ENCODE results near the gene CUBN. TPM values are rescaled to one million over a fixed set of nuclear protein-coding genes. Genes with fewer than 3 reads are reported as not detected.
"Not testable (repeated sequence)": the region's sequence is repeated elsewhere in the genome, so short reads cannot be mapped to it uniquely, and the experiment has no call there.

Gene CUBN
- total RNA-seq, 1 donor from 2014 or later: 1.4 TPM

DNA sequence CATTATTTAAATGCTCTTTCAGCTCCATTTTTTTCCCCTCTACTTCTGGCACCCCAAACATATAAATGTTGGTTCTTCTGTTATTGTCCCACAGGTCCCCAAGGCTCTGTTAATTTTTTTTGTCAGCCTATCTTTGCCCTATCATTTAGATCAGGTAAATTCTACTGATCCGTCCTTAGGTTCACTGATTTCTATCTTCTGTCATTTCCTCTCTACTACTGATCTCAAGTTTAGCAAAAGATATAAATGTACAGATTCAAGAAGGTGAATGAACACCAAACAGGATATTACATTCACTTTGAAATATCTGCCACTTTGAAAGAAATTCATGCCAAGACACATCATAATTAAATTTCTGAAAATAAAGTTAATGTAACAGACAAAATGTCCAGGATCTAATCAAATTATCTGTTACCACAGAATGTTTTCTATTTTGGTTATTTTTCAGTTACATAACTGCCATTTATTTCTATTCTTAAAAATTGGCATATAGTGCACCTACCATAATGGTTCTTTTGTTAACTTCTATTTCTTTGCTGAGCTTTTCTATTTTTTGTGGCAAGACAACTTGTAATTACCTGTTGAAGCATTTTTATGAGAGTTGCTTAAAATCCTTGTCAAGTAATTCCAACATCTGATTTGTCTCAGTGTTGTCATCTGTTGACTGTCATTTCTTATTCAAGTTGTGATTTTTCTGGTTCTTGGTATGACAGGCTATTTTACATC, 12.1 kb upstream of the CUBN start:
- no peak for DNase-seq (ENCODE audit: low spot score)

- no peak for DNase-seq (ENCODE audit: low spot score)
Measured at GRCh38 chr10:17140386-17140761, 10.8 kb upstream of the CUBN start.

DNA sequence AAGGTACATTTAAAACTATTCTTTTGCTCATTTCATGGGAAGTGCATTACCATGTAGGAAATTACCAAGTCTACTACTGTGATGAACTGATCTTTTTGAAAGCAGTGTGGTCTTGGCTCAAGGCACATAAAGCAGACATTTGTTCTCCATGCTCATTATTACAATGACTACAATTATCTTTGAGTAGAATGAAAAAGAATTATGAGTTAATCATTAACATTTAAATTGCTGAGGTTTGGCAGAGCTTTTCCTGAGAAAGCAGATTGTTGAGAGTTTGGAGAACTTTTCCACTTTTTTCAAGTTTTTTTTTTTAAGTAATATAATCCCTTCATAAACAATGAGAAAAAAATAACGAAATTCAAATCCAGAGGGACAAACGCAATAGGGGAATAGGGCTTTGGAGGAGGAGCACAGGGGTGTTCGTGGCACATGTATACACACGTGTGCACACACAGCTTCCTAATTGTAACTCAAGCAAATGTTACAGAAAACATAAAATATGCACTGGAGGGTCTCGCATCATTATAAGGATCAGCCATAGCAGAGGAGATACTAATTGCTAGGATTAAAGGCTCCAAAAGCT, 8.9 kb upstream of the CUBN start:
- DNase-seq (ENCODE audit: low spot score): no peak

- DNase-seq (ENCODE audit: low spot score): no peak
Measured at GRCh38 chr10:17134737-17135260, 5.2 kb upstream of the CUBN start.

DNA sequence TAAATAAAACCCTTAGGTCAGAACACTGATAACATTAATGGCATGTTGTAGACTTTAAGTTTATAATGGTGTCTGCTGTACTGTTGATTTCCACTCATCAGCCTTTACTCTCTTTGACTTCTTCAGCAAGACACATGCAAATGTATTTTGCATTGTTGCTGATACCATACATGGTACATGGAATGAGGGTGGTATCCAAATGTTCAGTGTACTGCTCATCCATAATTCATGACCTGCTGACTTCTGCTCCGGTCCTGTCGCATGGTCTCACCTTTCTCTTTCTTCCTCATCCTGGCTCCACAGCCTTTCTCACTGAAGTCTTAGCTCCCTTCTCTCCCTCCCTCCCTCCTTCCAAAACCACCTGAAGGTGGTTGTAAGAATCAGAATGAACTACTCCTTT, 4.7 kb upstream of the CUBN start:
- no peak for DNase-seq (ENCODE audit: low spot score)

GRCh38 chr10:17128261-17128660, 1.4 kb downstream of the CUBN start:
- DNase-seq (ENCODE audit: low spot score): no peak

GRCh38 chr10:17126327-17126726, 3.3 kb downstream of the CUBN start:
- no peak for DNase-seq (ENCODE audit: low spot score)

GRCh38 chr10:17125206-17125893, 4.3 kb downstream of the CUBN start:
- no peak for DNase-seq (ENCODE audit: low spot score)

DNA sequence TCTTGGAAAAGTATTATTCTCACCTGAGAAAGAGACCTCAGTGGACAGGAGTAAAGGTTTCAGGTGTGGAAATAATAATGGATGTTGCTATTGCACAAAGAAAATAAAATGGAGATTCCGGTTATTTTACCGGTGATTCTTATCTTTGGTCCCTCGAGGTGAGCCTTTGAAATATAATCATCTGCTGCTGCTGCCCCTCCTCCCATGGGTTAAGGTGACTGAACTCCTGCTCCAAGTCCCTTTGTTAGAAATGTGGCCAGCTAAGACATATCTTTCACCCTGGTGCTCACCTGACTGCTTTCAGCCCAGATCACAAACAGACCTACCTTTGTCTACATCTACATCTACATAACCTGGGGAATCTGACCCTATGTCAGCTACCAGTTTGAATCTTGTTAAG, 5.7 kb downstream of the CUBN start:
- DNase-seq (ENCODE audit: low spot score): no peak

DNA sequence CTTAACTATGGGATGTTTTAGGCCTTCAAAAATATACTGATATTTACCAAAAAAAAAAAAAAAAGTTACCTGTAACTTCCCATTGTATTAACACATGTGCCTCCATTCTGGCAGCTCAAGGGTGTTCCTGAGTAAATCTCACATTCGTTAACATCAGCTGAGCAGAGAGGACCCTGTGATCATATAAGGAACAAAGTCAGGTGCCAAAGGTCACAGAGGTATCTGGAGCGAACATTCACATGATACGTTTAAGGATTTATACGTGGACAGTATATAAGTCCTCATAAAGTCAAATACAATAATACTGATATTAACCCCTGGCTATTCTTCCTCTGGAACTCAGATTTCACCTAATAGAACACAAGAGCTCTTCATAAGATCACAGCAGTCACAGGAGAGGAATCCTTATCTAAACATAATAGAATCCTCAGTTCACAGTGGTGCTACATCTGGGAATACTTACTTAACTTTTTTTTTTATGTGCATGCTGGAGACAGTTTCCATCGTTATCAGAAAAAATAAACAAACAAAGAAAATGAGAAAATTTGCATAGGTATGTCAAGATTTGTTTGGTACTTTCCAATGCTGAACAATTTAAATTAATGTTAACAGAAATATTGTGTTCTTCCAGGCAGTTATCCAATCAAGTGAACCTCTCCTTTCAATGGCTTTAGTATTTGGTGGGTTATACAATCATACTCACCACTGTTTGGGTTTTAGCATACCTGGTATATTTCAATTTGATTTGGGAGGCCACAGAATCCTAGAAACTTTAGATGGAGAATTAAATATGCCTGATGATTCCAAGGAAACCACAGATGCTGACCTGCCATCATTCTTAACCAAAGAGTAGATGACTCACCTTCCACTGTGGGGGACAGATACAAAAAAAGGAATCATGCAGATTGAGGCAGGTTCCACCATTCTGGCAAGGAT, 6.6 kb downstream of the CUBN start:
- no peak for DNase-seq (ENCODE audit: low spot score)

- DNase-seq (ENCODE audit: low spot score): no peak
Measured at GRCh38 chr10:17122052-17122451, 7.6 kb downstream of the CUBN start.

GRCh38 chr10:17120694-17121093, 8.9 kb downstream of the CUBN start:
- DNase-seq (ENCODE audit: low spot score): no peak

- no peak for DNase-seq (ENCODE audit: low spot score)
Measured at GRCh38 chr10:17119845-17120244, 9.8 kb downstream of the CUBN start.

DNA sequence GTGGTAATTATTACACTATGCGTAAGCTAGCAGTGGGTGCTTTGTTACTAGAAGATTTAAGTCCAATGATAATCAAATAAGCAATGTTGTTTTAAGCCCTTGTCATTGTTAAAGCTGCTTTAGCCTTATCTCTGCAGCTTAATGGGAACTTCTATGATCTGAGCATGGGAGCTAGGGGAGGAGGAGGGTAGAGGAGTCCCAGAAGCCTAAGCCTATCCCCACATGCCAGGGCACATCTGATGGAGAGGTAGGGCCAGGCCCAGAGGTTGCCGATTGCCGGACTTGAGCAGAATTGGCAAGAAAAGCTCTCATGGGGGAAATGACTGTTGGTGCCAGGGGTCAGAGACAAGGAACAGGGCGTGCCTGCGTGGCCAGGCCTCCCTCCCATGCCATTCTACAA, 13.4 kb downstream of the CUBN start:
- no peak for DNase-seq (ENCODE audit: low spot score)

GRCh38 chr10:17115683-17116082, 13.9 kb downstream of the CUBN start:
- DNase-seq (ENCODE audit: low spot score): no peak

GRCh38 chr10:17114878-17115444, 14.7 kb downstream of the CUBN start:
- DNase-seq (ENCODE audit: low spot score): not testable (repeated sequence)

DNA sequence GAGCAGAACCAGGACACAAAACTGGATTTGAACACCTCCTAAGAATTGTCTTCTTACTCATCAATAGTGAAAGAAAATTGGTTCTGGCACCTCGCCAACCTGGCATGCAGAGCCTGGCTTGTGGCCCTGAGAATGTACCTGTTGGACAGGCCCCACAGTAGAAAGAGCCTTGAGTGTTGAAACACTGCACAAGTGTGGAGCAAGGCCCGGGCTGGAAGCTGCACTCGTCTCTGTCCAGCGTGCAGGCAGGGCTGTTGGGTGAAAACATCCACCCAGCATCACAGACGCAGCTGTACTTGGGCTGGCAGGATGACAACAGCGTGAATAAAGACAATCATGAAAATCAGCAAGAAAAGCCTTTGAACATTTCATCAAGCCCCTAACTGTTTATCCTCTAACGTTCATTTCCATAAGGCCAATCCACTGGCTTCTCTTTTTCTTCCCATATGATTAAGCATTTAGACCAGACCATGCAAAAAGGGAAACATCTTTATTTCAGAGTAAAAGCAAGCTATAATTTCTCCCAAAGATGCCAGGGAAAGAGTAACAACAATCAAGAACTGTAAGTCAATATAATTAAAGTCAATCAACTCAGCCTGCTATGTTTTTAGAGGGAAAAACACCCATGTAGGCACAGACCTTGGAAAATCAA, 15.6 kb downstream of the CUBN start:
- peak; percentile 66 for DNase-seq (ENCODE audit: low spot score)

DNA sequence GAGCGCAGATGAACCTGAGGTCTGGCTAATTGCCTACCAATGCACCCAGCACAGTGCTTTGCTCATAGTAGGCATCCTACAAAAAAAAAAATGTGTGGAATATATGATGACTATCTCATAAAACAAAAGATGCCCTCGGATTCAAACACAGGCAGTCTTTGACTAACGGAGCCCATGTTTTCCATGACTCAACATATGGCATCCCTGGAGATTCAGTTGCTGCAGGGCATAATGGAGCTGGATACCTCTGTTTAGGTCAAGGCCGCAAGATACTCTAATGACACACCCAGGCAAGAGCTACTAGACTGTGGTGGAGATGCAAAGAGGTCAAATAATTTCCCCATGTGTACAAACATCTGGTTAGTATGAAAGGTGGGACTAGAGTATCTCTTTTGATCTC, 16.3 kb downstream of the CUBN start:
- DNase-seq (ENCODE audit: low spot score): no peak

GRCh38 chr10:17112566-17112965, 17.0 kb downstream of the CUBN start:
- DNase-seq (ENCODE audit: low spot score): no peak

- no peak for DNase-seq (ENCODE audit: low spot score)
Measured at GRCh38 chr10:17109475-17110207, 20.0 kb downstream of the CUBN start.
